Skeletal muscle cell (primary cell): ENCODE data around the gene MCHR1.
A peak's percentile ranks its signal among the peaks of the same experiment; 100 is the strongest.
"Not testable (repeated sequence)": the region's sequence is repeated elsewhere in the genome, so short reads cannot be mapped to it uniquely, and the experiment has no call there.

ENCODE experiments used
- DNase-seq: peaks from one replicate; pipeline ENCODE4 v3.0.0-alpha.2; 2010; ENCODE audit warnings: low read depth
- H3K4me3 ChIP-seq: 2 replicates; pipeline ENCODE4 v1.5.1; 2011; ENCODE audit warnings: low read depth, mild to moderate bottlenecking, control low read depth, low read length, moderate library complexity

MCHR1 gene

DNA sequence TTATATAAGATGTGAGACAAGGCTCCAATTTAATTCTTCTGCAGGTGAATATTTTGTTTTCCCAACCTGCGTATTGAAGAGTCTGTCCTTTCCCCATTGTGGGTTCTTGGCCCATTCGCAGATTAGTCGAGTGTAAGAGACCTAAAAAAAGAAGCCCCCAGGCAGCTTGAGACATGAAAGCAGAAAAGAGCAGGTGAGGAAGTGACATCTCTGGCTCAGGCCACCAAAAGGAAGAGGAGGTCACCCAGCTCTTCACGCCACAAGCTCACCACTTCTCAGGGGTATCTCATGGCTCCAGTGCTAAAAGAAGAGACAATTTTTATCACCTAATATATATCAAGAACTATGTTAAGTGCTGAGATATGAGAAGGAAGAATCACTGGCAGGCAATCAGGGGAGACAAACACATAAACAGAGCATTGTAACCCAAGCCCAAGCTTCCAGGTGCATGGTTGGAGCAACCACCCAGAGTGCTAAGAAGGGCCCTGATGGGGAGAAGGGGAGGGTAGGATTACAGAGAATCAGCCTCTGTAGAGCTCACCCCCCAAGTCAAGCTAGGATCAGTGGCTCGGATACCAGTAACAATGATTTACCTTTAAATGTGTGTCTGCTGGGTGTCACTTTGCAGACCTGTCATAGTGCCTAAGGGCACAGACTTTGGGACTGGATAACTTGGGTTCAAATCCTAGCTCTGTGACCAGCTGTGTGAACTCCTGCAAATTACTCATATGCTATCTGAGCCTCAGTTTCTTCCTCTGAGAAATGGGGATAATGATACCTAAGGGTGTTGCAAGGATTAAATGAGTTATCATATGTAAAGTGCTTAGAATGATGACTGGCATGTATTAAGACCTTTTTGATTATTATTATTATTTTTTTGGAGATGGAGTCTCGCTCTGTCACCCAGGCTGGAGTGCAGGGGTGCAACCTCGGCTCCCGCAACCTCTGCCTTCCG lies 39.2 kb downstream of the MCHR1 start:
- no peak overlapping the region for H3K4me3 ChIP-seq
- no peak for DNase-seq

DNA sequence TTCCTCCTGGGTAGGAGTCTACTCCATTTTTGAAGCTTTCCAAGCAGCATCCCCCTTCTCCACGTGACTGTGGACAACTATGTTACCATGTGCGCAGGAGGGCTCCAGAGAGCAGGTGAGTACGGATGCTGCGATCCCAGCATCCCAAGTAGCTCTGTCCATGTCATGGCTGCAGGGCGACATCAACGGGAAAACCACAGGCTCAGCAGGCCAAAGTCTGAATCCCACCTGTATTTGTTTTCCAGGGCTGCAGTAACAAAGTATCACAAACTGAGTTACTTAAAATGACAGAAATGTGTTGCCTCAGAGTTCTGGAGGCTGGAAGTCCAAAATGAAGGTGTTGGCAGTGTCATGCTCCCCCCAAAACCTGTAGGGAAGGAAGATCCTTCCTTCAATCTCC lies 40.3 kb downstream of the MCHR1 start:
- DNase-seq, result no peak
- no peak overlapping the region for H3K4me3 ChIP-seq

DNA sequence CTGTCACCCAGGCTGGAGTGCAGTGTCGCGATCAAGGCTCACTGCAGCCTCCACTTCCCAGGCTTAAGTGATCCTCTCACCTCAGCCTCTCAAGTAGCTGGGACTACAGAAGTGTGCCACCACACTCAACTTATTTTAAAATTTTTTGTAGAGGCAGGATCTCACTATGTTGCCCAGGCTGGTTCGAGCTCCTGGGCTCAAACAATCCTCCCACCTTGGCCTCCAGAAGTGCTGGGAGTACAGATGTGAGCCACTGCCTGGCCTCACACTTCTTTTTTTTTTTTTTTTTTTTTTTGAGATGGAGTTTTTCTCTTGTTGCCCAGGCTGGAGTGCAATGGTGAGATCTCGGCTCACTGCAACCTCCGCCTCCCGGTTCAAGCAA lies 40.9 kb downstream of the MCHR1 start:
- H3K4me3 ChIP-seq, DNase-seq: not testable (repeated sequence)

DNA sequence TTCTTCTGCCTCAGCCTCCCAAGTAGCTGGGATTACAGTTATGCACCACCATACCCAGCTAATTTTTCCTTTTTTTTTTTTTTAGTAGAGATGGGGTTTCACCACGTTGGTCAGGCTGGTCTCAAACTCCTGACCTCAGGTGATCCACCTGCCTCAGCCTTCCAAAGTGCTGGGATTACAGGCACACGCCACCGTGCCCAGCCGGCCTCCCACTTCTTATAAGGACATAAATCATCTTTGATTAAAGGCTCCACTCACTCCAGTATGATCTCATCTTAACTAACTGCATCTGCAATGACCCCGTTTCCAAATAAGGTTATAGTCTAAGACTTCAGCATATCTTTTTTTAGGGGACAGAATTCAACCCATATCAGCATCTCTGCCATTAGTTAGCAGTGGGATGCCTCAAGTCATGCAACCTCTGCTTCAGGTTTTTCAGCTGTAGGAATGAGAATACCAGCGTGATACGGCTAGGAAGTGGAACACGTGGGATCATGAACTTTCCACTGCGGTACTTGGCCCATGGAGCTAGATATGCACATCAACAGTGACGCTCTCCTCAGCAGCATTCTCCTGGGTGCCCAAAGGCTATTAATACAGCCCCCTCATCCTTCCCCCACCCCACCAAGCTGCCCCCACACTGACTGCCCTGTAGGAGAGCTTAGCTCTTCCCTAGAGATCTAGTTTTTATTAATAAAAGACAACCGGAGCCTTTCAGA lies 41.4 kb downstream of the MCHR1 start:
- no peak for DNase-seq
- H3K4me3 ChIP-seq, result no peak overlapping the region

DNA sequence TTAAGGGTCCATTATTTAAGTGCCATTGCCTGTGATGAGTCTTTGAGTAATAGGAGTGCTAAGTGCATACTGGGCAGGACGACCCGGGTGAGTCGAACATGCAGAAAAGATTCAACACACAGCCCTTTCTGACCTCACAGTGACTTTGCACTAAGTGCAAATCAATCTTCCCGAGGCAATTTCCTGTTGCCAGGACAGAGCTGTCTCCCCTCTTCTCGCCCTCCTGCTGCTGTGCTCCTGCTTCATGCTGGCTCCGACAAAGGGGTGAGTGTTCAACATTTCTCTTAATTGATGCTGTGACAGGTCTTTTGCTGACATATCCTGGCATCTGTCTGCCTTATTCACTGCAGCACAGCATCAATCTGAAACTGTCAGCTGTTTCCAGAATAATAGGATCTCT lies 42.0 kb downstream of the MCHR1 start:
- no peak overlapping the region for H3K4me3 ChIP-seq
- DNase-seq, result peak; percentile 7

DNA sequence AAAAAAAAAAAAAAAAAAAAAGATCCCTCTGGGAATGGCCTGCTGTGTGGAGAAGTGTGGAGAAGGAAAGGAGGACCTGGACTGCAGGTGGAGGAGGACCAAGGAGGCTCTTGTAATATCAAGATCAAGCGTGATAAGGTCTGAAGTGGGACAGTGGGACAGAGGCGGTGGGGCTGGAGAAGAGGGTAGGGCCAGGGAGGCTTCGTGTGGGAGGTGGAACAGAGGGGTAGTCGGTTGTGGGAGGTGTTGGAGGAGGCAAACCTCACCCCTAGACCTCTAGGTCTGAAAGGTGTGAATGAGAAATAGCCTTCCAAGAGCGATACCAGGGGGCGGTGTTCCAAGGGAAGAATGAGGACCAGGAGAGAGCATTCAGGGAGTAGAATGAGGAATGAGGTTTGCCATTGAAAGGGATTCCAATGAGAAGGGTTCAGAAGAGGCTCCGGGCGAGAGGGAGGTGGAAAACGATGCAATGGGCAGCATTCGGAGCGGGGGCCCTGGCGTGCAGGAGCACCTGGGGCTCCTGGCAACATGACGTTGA lies 44.2 kb downstream of the MCHR1 start:
- no peak overlapping the region for H3K4me3 ChIP-seq
- no peak for DNase-seq

DNA sequence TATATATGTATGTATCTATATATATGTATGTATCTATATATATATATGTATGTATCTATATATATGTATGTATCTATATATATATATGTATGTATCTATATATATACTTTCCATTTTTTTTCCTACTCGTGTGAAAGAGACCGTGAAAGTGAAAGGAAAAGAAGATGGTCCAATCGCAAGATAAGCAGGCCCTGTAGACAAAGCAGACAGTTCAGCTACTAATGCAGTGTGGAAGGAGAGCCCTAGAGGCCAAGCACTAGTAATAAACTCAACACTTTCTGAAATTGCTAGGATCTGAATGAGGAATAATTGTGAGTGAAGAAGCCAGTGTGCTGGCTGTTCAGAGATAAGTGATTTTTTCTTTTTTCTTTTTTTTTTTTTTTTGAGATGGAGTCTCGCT lies 47.2 kb downstream of the MCHR1 start:
- H3K4me3 ChIP-seq, result no peak overlapping the region
- no peak for DNase-seq

DNA sequence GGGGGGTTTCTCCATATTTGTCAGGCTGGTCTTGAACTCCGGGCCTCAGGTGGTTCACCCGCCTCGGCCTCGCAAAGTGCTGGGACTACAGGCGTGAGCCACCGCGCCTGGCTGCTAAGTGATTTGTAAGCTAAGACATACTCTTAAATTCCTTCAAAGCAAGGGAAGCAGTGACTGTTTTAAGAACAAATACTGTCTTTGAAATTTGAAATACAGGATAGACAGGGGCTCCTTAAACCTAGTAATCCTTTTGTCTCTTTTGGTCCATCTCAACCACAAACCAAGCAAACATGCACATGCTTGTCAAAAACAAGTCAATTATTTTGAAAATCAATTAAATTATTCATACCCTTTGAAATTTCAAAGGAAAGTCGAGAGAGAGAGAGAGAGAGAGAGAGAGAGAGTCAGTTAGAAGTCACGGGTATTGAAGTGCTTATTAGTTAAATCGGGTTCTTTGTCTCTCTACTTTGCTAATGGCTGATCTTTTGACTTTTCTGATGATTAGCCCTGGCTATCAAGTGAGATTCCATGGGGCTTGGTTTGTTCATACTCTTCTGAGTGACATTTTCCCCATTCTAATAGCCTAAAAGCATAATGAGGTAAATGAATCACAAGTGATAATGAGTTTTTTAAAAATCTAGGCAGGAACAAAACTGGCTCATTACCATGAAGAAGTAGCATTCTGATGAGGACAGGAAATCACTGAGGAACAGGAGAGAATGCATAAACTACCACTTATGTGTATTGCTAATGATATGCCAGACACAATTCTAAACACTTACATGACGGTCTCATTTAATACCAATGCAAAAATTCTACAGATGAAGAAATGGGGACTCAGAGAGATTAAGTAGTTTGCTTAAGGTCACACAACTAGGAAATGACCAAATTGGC lies 48.0 kb downstream of the MCHR1 start:
- no peak overlapping the region for H3K4me3 ChIP-seq
- DNase-seq, result no peak

DNA sequence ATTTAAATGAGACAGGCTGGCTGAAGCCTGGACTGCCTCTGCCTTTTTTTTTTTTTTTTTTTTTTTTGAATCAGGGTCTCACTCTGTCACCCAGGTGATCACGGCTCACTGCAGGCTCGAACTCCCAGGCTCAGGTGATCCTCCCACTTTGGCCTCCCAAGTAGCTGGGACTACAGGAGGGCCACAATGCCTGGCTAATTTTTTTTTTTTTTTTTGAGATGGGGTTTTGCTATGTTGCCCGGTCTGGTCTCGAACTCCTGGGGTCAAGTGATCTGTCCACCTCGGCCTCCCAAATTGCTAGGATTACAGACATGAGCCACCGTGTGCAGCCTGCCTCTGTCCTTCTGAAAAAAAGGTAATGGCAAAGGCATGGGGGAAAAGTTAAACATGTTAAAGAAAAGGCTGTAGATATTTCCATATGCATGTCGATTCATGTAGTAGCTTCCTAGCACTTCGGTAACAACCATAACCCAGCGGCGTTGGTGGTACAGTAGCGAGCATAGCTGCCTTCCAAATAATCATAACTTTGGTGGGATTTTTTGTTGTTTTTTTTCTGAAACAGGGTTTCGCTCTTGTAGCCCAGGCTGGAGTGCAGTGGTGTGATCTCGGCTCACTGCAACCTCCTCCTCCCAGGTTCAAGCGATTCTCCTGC lies 48.8 kb downstream of the MCHR1 start:
- no peak overlapping the region for H3K4me3 ChIP-seq
- no peak for DNase-seq

DNA sequence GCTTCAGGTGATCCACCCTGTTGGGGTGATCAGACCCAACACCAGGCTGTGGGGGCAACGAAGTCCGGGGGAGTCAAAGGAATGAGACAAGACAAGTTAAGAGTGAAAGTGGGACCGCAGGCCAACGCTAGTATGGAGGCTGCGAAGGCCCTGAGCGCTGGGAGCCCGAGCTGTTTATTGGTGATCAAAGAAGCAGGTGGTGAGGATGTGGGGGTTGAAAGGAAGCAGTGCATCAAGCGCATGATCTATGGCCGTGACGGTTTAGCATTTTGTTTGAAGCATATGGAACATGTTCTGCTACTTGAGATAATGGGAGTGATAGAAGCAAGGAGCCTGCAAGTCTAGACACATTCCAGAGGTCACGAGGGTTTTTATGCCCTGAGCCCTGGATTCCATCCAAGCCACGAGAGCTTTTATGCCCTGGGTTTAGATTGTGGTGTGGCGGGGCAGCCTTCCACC lies 49.5 kb downstream of the MCHR1 start:
- DNase-seq, result peak; percentile 8
- no peak overlapping the region for H3K4me3 ChIP-seq

DNA sequence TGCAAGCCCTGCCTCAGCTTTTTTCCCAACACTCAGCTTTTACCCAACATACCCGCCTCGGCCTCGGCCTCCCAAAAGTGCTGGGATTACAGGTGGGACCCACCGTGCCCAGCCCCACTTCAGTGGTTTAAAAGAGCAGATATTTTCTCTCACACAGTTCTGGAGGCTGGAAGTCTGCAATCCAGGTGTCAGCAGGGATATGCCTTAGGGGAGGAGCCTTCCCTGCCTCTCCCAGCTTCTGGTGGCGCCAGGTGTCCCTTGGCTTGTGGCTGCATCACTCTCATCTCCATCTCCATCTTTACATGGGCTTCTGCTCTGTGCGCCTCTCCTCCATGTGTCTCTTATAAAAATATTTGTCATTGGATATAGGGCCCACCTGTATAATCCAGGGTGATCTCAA lies 50.0 kb downstream of the MCHR1 start:
- no peak for DNase-seq
- H3K4me3 ChIP-seq, result no peak overlapping the region
